Left ventricle myocardium inferior (tissue), 1 donor: Measurements from ENCODE around the gene RNF222. TPM values are rescaled to one million over a fixed set of nuclear protein-coding genes. Genes with fewer than 3 reads are reported as not detected.
A peak's percentile ranks its signal among the peaks of the same experiment; 100 is the strongest.

Experiments used
- DNase-seq: peaks from one replicate; pipeline ENCODE4 v3.0.0-alpha.2; 2020
- H3K27ac ChIP-seq: fragments of 200-600 bp; replicated peaks from 2 replicates; pipeline ENCODE4 v1.8.0; 2021
- H3K27me3 ChIP-seq: fragments of 200-600 bp; 2 replicates; pipeline ENCODE4 v1.8.0; 2021; ENCODE audit warnings: low read depth
- H3K36me3 ChIP-seq: fragments of 200-600 bp; 2 replicates; pipeline ENCODE4 v1.8.0; 2021
- H3K4me1 ChIP-seq: fragments of 200-600 bp; 2 replicates; pipeline ENCODE4 v1.8.0; 2021
- H3K4me3 ChIP-seq: fragments of 200-600 bp; 2 replicates; pipeline ENCODE4 v1.8.0; 2021; ENCODE audit warnings: mild to moderate bottlenecking, moderate library complexity
- H3K9me3 ChIP-seq: fragments of 200-600 bp; replicated peaks from 2 replicates; pipeline ENCODE4 v1.8.0; 2021
- intact Hi-C: fragments of 100-400 bp; cut with micrococcal nuclease; formaldehyde crosslinking; loops from one replicate; pipeline ENCODE4 v1.11.0; 2022
- total RNA-seq: library from RNA; stranded (reverse); fragmentation: NEBNext Ultra II Directional; extraction: Animal tissue kit (Norgen Biotek cat#: 25700); gene quantifications from one replicate; pipeline ENCODE4 v1.2.1, GENCODE V29; 2021
- TF ChIP-seq, protein P1 (sequence below): fragments of 200-600 bp; IDR thresholded peaks from 2 replicates; pipeline ENCODE4 v1.8.0; 2021; ENCODE audit warnings: antibody characterized with exemption, mild to moderate bottlenecking, borderline replicate concordance
- donor health status: DM: no; HTN: yes; CAD: no; lungs with severe emphysema.

RNF222 gene
- total RNA-seq, 1 donor from 2014 or later, result not detected

DNA sequence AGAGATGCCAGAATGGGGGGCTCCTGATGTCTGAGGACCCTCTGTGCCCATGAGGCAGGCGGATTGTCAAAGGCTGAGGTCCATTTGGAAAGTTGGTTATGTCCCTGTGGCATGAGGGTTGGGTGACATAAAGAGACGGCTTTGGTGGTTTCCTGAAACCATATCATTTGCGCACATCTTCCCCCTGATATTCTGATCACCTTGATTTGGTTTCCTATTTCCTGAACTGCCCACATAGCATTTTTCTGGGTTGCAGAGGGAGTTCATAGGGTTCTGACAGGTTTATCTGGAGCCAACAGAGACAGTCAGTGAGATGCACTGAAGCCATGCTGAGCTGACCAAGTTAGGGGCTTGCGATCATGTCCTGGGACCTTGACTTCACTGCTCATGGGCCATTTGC lies 15.7 kb upstream of the RNF222 start:
- intact Hi-C loops, result loop anchor here (10.0 kb wide), 1 partner anchor 331 kb away; the partner anchor contains the start of gene CCDC42
- no peak overlapping the region for H3K4me3 ChIP-seq
- no peak overlapping the region for H3K27ac ChIP-seq

DNA sequence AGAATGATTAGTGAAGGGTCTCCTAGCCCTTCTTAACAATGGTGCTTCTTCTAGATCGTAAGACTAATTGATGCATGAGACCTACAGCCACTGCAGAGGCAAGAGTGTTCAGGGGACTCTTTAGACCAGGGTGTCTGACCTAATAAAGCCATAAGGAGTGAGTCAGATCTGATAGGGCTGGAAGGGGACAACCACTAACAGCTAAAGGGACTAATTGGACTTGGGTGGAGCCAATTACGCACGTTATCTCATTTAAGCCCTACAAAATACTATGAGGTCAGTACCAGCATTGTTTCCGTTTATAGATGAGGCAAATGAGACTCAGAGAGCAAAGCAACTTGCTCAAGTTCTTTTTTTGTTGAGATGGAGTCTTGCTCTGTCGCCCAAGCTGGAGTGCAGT lies 14.5 kb upstream of the RNF222 start:
- TF ChIP-seq, protein P1, sequence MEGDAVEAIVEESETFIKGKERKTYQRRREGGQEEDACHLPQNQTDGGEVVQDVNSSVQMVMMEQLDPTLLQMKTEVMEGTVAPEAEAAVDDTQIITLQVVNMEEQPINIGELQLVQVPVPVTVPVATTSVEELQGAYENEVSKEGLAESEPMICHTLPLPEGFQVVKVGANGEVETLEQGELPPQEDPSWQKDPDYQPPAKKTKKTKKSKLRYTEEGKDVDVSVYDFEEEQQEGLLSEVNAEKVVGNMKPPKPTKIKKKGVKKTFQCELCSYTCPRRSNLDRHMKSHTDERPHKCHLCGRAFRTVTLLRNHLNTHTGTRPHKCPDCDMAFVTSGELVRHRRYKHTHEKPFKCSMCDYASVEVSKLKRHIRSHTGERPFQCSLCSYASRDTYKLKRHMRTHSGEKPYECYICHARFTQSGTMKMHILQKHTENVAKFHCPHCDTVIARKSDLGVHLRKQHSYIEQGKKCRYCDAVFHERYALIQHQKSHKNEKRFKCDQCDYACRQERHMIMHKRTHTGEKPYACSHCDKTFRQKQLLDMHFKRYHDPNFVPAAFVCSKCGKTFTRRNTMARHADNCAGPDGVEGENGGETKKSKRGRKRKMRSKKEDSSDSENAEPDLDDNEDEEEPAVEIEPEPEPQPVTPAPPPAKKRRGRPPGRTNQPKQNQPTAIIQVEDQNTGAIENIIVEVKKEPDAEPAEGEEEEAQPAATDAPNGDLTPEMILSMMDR, result no peak
- no peaks in the 10 kb centered on the region for H3K36me3 ChIP-seq
- intact Hi-C loops, result loop anchor here (10.0 kb wide), 1 partner anchor 333 kb away; the partner anchor contains the start of gene CCDC42
- H3K27ac ChIP-seq, result no peak overlapping the region
- H3K4me3 ChIP-seq, result no peak overlapping the region
- H3K27me3 ChIP-seq, result peaks cover 11% of the 10 kb centered on the region
- no peak for DNase-seq
- H3K4me1 ChIP-seq, result peaks cover 4% of the 10 kb centered on the region
- H3K9me3 ChIP-seq, result no peaks in the 10 kb centered on the region

More for the DNA sequence above, 15.7 kb upstream of the RNF222 start:
- Histone ChIP-seq H3K9me3 (no peaks in the 10 kb centered on the region), H3K27me3 (peaks cover 11% of the 10 kb centered on the region), H3K4me1 (peaks cover 4% of the 10 kb centered on the region), H3K36me3 (no peaks in the 10 kb centered on the region)
- TF ChIP-seq, protein P1, result no peak
- DNase-seq, result no peak

DNA sequence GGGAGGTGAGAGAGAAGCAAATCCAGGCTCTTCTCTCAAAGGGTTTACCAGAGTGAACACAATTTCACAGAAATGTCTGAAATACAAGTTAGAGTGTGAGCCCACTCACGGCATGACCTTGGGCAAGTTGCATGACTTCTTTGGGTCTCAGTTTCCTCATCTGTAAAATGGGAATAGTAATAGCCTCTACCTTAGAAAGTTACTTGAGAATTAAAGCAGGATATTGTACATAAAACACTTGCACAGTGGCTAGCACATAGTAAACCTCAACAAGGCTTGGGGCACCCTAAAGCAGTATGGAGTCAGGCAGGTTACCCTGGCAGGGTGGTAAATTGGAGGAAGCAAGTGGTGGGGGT lies 13.2 kb upstream of the RNF222 start:
- H3K9me3 ChIP-seq, result no peaks in the 10 kb centered on the region
- H3K27me3 ChIP-seq, result peaks cover 14% of the 10 kb centered on the region
- intact Hi-C loops, result loop anchor here (10.0 kb wide), 1 partner anchor 334 kb away; the partner anchor contains the start of gene CCDC42
- DNase-seq, result no peak
- TF ChIP-seq, protein P1, result no peak
- H3K27ac ChIP-seq, result no peak overlapping the region
- peaks cover 4% of the 10 kb centered on the region for H3K4me1 ChIP-seq
- H3K36me3 ChIP-seq, result no peaks in the 10 kb centered on the region
- H3K4me3 ChIP-seq, result no peak overlapping the region

DNA sequence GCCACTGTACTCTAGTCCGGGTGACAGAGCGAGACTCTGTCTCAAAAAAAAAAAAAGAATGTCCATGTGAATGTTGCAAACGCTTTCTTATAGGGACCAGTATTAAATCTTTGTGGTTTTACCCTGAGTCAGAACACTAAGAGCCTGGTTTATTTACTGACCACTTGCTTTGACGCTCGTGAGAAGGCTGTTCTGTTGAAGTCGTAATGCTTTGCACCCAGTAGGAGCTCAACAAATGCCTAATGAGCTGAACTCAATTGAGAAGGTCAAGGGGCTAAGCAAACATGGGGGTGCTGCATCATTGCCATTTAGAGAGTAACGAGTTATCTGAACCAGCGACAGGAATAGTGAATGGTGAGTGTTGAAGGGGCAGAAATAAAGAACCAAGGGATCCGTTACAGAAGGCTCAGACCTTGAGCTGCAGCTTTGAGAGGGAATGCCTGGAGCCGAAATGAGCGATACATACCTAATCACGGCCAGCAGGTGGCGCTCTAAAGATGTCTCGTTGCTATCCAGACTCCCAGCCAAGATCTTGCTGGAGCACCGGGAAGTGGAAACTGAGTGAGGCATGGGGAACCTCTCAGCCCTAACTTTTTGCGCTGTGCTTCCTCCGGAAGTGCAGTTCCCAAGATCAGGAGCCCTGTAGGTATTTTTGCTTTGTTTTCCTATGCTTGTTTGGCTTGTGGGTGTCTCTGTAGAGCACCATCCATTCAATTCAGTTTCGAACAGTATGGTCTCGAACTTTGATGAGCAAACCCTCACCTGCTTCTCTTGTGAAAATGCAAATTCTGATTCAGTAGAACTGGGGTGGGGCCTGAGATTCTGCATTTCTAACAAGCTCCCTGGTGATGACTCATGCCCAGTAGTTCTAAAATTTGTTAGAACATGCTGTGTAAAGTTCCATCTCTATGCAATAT lies 12.6 kb upstream of the RNF222 start:
- Histone ChIP-seq H3K4me3 (no peak overlapping the region), H3K9me3 (no peaks in the 10 kb centered on the region), H3K27ac (no peak overlapping the region), H3K36me3 (no peaks in the 10 kb centered on the region), H3K27me3 (peaks cover 13% of the 10 kb centered on the region), H3K4me1 (peaks cover 4% of the 10 kb centered on the region)
- TF ChIP-seq, protein P1, result peak; percentile 89
- peak; percentile 87 for DNase-seq
- intact Hi-C loops, result loop anchor here (10.0 kb wide), 1 partner anchor 335 kb away; the partner anchor contains the start of gene CCDC42

DNA sequence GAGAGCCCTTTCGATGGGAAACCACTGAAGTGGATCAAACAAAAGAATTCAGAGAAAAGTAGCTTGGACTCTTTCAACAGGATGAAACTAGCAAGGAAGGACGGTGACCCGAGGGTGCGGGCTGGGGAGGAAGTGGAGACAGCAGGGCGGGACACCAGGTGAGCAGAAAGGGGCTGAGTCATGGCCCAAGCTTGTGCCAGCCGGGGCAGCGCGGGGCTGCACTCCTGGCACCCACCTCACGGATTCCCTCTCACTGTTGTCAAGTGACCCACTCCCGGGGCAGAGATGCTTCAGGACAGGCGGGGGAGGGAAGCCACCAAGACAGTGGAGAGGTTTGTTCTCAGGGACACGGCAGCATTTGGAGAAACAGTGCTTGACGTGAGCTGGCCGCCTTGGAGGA lies 10.7 kb upstream of the RNF222 start:
- Histone ChIP-seq H3K36me3 (no peaks in the 10 kb centered on the region), H3K4me1 (peaks cover 4% of the 10 kb centered on the region), H3K27ac (no peak overlapping the region), H3K9me3 (no peaks in the 10 kb centered on the region), H3K27me3 (peaks cover 19% of the 10 kb centered on the region), H3K4me3 (no peak overlapping the region)
- intact Hi-C loops, result no loop called here
- no peak for DNase-seq
- TF ChIP-seq, protein P1, result no peak
